Measurements from ENCODE around the gene SUGP2.
"Not testable (repeated sequence)": the region's sequence is repeated elsewhere in the genome, so short reads cannot be mapped to it uniquely, and the experiment has no call there.

Gene SUGP2

GRCh38 chr19:18954094-18954493 lies 79.2 kb downstream of the SUGP2 start:
- no peak for DNase-seq (ENCODE audit: low read depth in 3 of 3)

GRCh38 chr19:18952364-18953003 lies 80.8 kb downstream of the SUGP2 start:
- DNase-seq (ENCODE audit: low read depth in 3 of 3) = not testable (repeated sequence)

GRCh38 chr19:18951721-18952281 lies 81.5 kb downstream of the SUGP2 start:
- no peak for DNase-seq (ENCODE audit: low read depth in 3 of 3)

GRCh38 chr19:18949858-18950257 lies 83.5 kb downstream of the SUGP2 start:
- no peak for DNase-seq (ENCODE audit: low read depth in 3 of 3)

GRCh38 chr19:18948976-18949356 lies 84.4 kb downstream of the SUGP2 start:
- no peak for DNase-seq (ENCODE audit: low read depth in 3 of 3)

- no peak for DNase-seq (ENCODE audit: low read depth in 3 of 3)
Observed at GRCh38 chr19:18948075-18948975, 85.0 kb downstream of the SUGP2 start.

- no peak for DNase-seq (ENCODE audit: low read depth in 3 of 3)
Observed at GRCh38 chr19:18946918-18947317, 86.4 kb downstream of the SUGP2 start.

- DNase-seq (ENCODE audit: low read depth in 3 of 3) = no peak
Observed at GRCh38 chr19:18946335-18946734, 87.0 kb downstream of the SUGP2 start.

GRCh38 chr19:18945297-18945696 lies 88.0 kb downstream of the SUGP2 start:
- DNase-seq (ENCODE audit: low read depth in 3 of 3) = no peak

GRCh38 chr19:18943465-18943864 lies 89.9 kb downstream of the SUGP2 start:
- no peak for DNase-seq (ENCODE audit: low read depth in 3 of 3)

- DNase-seq (ENCODE audit: low read depth in 3 of 3) = no peak
Observed at GRCh38 chr19:18942692-18943091, 90.6 kb downstream of the SUGP2 start.

- DNase-seq (ENCODE audit: low read depth in 3 of 3) = no peak
Observed at GRCh38 chr19:18941628-18942354, 91.5 kb downstream of the SUGP2 start.
